Fibroblast of mammary gland (primary cell): Measurements from ENCODE around the gene MTCL3.
"Not testable (repeated sequence)": the region's sequence is repeated elsewhere in the genome, so short reads cannot be mapped to it uniquely, and the experiment has no call there.

Experiments
- DNase-seq: peaks from one replicate; pipeline ENCODE4 v3.0.0-alpha.2; 2010; ENCODE audit warnings: low read depth
- H3K4me3 ChIP-seq: 2 replicates; pipeline ENCODE4 v1.5.1; 2011; ENCODE audit warnings: low read depth, mild to moderate bottlenecking, low read length, moderate library complexity; ENCODE audit not compliant: control insufficient read depth
- TF ChIP-seq, protein P1 (sequence below): conservative IDR thresholded peaks from 2 replicates; pipeline ENCODE4 v1.5.1; 2011; ENCODE audit warnings: low read depth, low read length, inconsistent platforms; ENCODE audit not compliant: control insufficient read depth, insufficient read depth

Gene MTCL3

GRCh38 chr6:127434651-127435050 is 84.5 kb downstream of the MTCL3 start:
- H3K4me3 ChIP-seq = no peak overlapping the region
- TF ChIP-seq, protein P1, sequence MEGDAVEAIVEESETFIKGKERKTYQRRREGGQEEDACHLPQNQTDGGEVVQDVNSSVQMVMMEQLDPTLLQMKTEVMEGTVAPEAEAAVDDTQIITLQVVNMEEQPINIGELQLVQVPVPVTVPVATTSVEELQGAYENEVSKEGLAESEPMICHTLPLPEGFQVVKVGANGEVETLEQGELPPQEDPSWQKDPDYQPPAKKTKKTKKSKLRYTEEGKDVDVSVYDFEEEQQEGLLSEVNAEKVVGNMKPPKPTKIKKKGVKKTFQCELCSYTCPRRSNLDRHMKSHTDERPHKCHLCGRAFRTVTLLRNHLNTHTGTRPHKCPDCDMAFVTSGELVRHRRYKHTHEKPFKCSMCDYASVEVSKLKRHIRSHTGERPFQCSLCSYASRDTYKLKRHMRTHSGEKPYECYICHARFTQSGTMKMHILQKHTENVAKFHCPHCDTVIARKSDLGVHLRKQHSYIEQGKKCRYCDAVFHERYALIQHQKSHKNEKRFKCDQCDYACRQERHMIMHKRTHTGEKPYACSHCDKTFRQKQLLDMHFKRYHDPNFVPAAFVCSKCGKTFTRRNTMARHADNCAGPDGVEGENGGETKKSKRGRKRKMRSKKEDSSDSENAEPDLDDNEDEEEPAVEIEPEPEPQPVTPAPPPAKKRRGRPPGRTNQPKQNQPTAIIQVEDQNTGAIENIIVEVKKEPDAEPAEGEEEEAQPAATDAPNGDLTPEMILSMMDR = no peak
- no peak for DNase-seq

GRCh38 chr6:127428562-127428961 is 90.6 kb downstream of the MTCL3 start:
- not testable (repeated sequence) for H3K4me3 ChIP-seq, DNase-seq

GRCh38 chr6:127423921-127424320 is 95.2 kb downstream of the MTCL3 start:
- TF ChIP-seq, protein P1 = no peak
- DNase-seq = no peak
- H3K4me3 ChIP-seq = no peak overlapping the region
